Activated CD4-positive, alpha-beta T cell treated with anti-CD3 and anti-CD28 coated beads, Interleukin-2, amount 50 U/mL, for 1 hour (primary cell): Measurements from ENCODE around the gene KRTAP10-2.
"Not testable (repeated sequence)": the region's sequence is repeated elsewhere in the genome, so short reads cannot be mapped to it uniquely, and the experiment has no call there.

Experiments
- DNase-seq: peaks from one replicate; pipeline ENCODE4 v3.0.0-alpha.2; 2020

The KRTAP10-2 gene

GRCh38 chr21:44582055-44582454, 30.8 kb upstream of the KRTAP10-2 start:
- no peak for DNase-seq

- no peak for DNase-seq
These were observed 29.9 kb upstream of the KRTAP10-2 start for GRCh38 chr21:44581158-44581557.

- DNase-seq: not testable (repeated sequence)
These were observed 29.0 kb upstream of the KRTAP10-2 start, which contains the start of gene KRTAP10-5 for GRCh38 chr21:44580231-44580821. TSS of gene KRTAP10-5 (minus strand) at chr21:44580604. CDS start at chr21:44580578, 26 bp downstream.

GRCh38 chr21:44579833-44580144, 28.5 kb upstream of the KRTAP10-2 start:
- no peak for DNase-seq

- DNase-seq: no peak
These were observed 27.9 kb upstream of the KRTAP10-2 start for GRCh38 chr21:44579056-44579832.

GRCh38 chr21:44578371-44579055, 27.2 kb upstream of the KRTAP10-2 start:
- no peak for DNase-seq

GRCh38 chr21:44576025-44576420, 24.7 kb upstream of the KRTAP10-2 start:
- DNase-seq: no peak

- no peak for DNase-seq
These were observed 24.2 kb upstream of the KRTAP10-2 start for GRCh38 chr21:44575307-44576024.

- no peak for DNase-seq
These were observed 23.4 kb upstream of the KRTAP10-2 start for GRCh38 chr21:44574457-44575306.

- DNase-seq: not testable (repeated sequence)
These were observed 22.5 kb upstream of the KRTAP10-2 start, which contains the start of gene KRTAP10-4 for GRCh38 chr21:44573630-44574456. TSS of gene KRTAP10-4 (plus strand) at chr21:44573729. CDS start at chr21:44573759, 30 bp downstream.

- DNase-seq: no peak
These were observed 21.8 kb upstream of the KRTAP10-2 start for GRCh38 chr21:44572959-44573583.

- DNase-seq: no peak
These were observed 20.8 kb upstream of the KRTAP10-2 start for GRCh38 chr21:44571844-44572782.

- DNase-seq: no peak
These were observed 20.0 kb upstream of the KRTAP10-2 start for GRCh38 chr21:44571296-44571695.

GRCh38 chr21:44569861-44570517, 18.7 kb upstream of the KRTAP10-2 start:
- DNase-seq: no peak

GRCh38 chr21:44568667-44569556, 17.6 kb upstream of the KRTAP10-2 start:
- no peak for DNase-seq

GRCh38 chr21:44568261-44568660, 17.0 kb upstream of the KRTAP10-2 start:
- DNase-seq: no peak

GRCh38 chr21:44567481-44568171, 16.3 kb upstream of the KRTAP10-2 start:
- no peak for DNase-seq
